Ishikawa (cell line): ENCODE data around the gene KIAA0586.

Experiments
- CEBPB ChIP-seq: IDR thresholded peaks from 2 replicates; pipeline ENCODE4 v1.6.1; 2012
- CREB1 ChIP-seq: IDR thresholded peaks from 2 replicates; pipeline ENCODE4 v1.6.1; 2012; ENCODE audit warnings: low read depth
- EGR1 ChIP-seq: IDR thresholded peaks from 2 replicates; pipeline ENCODE4 v1.6.1; 2012
- EP300 ChIP-seq: IDR thresholded peaks from 2 replicates; pipeline ENCODE4 v1.6.1; 2012; ENCODE audit warnings: borderline replicate concordance
- FOXM1 ChIP-seq: IDR thresholded peaks from 2 replicates; pipeline ENCODE4 v1.6.1; 2012; ENCODE audit warnings: low read depth, borderline replicate concordance
- NFIC ChIP-seq: IDR thresholded peaks from 2 replicates; pipeline ENCODE4 v1.6.1; 2012
- RAD21 ChIP-seq: IDR thresholded peaks from 2 replicates; pipeline ENCODE4 v1.6.1; 2012; ENCODE audit warnings: low read depth
- TAF1 ChIP-seq: IDR thresholded peaks from 2 replicates; pipeline ENCODE4 v1.6.1; 2012; ENCODE audit warnings: low read depth, mild to moderate bottlenecking
- TCF12 ChIP-seq: IDR thresholded peaks from 2 replicates; pipeline ENCODE4 v1.6.1; 2012; ENCODE audit warnings: low read depth
- TEAD4 ChIP-seq: IDR thresholded peaks from 2 replicates; pipeline ENCODE4 v1.6.1; 2012
- YY1 ChIP-seq: IDR thresholded peaks from 2 replicates; pipeline ENCODE4 v1.6.1; 2012; ENCODE audit warnings: low read depth
- ZBTB7A ChIP-seq: IDR thresholded peaks from 2 replicates; pipeline ENCODE4 v1.6.1; 2012; ENCODE audit warnings: low read depth
- TF ChIP-seq, protein P1 (sequence below): IDR thresholded peaks from 2 replicates; pipeline ENCODE4 v1.6.1; 2012
- TF ChIP-seq, protein P2 (sequence below): IDR thresholded peaks from 2 replicates; pipeline ENCODE4 v1.6.1; 2012
- TF ChIP-seq, protein P3 (sequence below): IDR thresholded peaks from 2 replicates; pipeline ENCODE4 v1.6.1; 2012; ENCODE audit warnings: low read depth, mild to moderate bottlenecking

Gene KIAA0586

DNA sequence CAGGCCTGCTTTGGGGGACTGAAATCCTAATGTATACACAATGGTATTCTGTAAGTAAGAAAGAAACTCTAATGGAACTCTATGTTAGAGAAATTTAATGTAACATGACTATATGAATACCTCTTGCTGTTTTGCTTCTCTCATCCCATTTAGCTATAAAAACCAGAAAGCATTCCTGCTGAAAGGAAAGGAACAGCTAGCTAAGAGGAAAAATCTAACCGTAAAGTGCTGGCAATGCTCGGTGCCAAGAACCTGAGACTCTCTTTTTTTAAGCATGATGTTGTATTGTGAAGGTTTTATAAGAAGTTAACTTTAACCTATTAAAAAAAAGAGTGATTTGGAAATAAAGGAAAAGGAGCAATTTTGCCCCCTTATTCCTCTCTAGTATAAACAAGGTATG is 134.6 kb downstream of the KIAA0586 start:
- TF ChIP-seq FOXM1 (no peak), RAD21 (no peak), EP300 (no peak), CREB1 (no peak), CEBPB (no peak)
- TF ChIP-seq, protein P1, sequence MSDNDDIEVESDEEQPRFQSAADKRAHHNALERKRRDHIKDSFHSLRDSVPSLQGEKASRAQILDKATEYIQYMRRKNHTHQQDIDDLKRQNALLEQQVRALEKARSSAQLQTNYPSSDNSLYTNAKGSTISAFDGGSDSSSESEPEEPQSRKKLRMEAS, result no peak

DNA sequence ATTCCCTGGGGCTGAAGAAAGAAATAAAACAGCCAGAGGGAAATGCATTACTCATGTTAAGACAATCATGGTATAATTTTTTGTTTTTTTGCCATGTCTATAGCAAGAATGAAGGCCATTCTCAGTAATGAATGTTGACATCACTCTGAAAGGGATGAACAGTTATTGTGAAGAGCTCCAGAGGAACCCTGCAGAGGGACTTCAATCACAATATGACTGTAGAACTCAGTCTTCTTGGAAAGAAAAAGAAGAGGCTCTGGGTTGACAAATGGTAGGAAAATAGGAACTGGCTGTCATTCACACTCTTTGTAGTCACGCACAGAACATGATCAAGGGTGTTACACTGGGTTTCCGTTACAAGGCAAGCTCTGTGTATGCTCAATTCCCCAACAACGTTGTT is 136.5 kb downstream of the KIAA0586 start:
- TF ChIP-seq, protein P2, sequence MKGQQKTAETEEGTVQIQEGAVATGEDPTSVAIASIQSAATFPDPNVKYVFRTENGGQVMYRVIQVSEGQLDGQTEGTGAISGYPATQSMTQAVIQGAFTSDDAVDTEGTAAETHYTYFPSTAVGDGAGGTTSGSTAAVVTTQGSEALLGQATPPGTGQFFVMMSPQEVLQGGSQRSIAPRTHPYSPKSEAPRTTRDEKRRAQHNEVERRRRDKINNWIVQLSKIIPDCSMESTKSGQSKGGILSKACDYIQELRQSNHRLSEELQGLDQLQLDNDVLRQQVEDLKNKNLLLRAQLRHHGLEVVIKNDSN, result no peak
- TF ChIP-seq EGR1, result no peak
- no peak for TF ChIP-seq TEAD4
- TF ChIP-seq TAF1, result no peak
- no peak for TF ChIP-seq TCF12
- TF ChIP-seq ZBTB7A, result no peak

DNA sequence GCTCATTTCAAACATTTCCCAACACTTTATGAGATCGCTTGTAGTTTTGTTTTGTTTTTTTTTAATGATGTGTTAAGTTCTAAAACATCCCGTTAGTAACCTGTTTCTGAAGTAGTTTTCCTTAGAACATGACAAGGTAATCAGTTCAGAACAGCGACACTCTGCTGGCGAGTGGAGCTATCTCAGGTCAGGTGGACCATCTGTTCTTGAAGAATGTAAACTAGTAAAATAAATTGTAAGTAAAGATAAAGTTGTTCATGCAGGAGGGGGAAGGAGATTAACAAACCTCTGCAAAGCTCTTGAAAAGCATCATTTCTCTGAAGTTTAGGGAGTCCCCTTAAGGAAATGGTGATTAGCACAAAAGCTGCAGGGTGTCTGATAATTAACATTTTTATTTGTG is 138.3 kb downstream of the KIAA0586 start:
- TF ChIP-seq EP300 (no peak), CEBPB (no peak), RAD21 (no peak), TCF12 (no peak), CREB1 (no peak), ZBTB7A (no peak)
- TF ChIP-seq, protein P3, sequence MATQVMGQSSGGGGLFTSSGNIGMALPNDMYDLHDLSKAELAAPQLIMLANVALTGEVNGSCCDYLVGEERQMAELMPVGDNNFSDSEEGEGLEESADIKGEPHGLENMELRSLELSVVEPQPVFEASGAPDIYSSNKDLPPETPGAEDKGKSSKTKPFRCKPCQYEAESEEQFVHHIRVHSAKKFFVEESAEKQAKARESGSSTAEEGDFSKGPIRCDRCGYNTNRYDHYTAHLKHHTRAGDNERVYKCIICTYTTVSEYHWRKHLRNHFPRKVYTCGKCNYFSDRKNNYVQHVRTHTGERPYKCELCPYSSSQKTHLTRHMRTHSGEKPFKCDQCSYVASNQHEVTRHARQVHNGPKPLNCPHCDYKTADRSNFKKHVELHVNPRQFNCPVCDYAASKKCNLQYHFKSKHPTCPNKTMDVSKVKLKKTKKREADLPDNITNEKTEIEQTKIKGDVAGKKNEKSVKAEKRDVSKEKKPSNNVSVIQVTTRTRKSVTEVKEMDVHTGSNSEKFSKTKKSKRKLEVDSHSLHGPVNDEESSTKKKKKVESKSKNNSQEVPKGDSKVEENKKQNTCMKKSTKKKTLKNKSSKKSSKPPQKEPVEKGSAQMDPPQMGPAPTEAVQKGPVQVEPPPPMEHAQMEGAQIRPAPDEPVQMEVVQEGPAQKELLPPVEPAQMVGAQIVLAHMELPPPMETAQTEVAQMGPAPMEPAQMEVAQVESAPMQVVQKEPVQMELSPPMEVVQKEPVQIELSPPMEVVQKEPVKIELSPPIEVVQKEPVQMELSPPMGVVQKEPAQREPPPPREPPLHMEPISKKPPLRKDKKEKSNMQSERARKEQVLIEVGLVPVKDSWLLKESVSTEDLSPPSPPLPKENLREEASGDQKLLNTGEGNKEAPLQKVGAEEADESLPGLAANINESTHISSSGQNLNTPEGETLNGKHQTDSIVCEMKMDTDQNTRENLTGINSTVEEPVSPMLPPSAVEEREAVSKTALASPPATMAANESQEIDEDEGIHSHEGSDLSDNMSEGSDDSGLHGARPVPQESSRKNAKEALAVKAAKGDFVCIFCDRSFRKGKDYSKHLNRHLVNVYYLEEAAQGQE, result no peak
- TF ChIP-seq, protein P1, result no peak

DNA sequence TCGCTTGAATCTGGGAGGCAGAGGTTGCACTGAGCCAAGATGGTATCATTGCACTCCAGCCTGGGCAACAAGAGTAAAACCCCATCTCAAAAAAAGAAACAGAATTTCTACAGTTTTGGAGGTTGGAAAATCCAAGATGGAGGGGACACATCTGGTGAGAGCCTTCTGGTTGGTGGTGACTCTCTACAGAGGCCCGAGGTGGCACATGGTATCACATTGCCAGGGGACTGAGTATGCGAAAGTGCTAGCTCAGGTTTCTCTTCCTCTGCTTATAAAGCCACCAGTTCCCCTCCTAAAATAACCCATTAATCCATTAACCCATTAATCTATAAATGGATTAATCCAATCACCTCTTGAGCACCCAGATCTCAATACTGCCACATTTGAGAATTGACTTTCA is 139.5 kb downstream of the KIAA0586 start:
- TF ChIP-seq FOXM1 (no peak), TAF1 (no peak), EP300 (no peak), YY1 (no peak), CEBPB (no peak), TCF12 (no peak), NFIC (no peak), TEAD4 (no peak), EGR1 (no peak), CREB1 (no peak)
- TF ChIP-seq, protein P2, result no peak
- TF ChIP-seq, protein P3, result no peak
- TF ChIP-seq, protein P1, result no peak

DNA sequence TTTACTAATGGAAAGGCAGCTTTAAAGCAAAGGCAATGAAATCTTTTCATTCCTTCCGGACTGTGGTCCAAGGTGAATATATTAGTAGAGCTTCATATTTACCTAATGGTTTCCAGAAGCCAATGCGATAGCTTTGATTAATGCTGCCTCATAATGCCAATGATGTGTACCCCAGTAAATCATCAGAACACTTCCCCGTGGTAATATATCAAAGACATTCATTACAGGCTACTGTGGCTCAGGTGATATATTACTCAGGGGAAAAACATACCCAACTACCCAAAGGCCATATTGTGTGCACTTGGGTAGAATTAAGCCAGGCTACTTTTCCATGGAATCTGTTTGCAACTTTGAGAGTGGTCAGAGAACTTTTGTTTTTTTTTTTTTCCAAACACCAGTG is 140.8 kb downstream of the KIAA0586 start:
- no peak for TF ChIP-seq CREB1
- TF ChIP-seq RAD21, result no peak
- no peak for TF ChIP-seq EP300

DNA sequence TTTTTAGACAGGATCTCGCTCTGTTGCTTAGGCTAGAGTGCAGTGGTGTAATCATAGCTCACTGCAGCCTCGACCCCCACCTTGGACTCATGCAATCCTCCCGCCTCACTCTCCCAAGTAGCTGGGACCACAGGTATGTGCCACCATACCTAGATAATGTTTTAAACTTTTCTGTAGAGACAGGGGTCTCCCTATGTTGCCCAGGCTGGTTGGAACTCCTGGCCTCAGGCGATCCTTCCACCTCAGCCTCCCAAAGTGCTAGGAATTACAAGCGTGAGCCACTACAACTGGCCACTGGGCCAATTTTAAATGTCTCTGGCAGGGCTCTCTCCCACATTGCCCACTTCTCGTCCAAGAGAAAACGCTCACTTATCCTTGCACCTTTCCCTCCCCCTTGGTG is 143.7 kb downstream of the KIAA0586 start:
- TF ChIP-seq EGR1 (no peak), EP300 (no peak), CREB1 (no peak), TCF12 (no peak), TEAD4 (no peak), ZBTB7A (no peak), FOXM1 (no peak), CEBPB (no peak), YY1 (no peak), RAD21 (no peak), NFIC (no peak), TAF1 (no peak)
- TF ChIP-seq, protein P1, result no peak
- TF ChIP-seq, protein P2, result no peak
- TF ChIP-seq, protein P3, result no peak
